A673 (cell line): ENCODE results near the gene ZNF212. TPM values are rescaled to one million over a fixed set of nuclear protein-coding genes. Genes with fewer than 3 reads are reported as not detected.

Experiments used
- BruUV-seq: library from RNA; stranded (reverse); fragments of 400-500 nt; replicated peaks from 2 replicates; lab custom pipeline; 2021; lab: Mats Ljungman, UMichigan
- CTCF ChIA-PET: fragments of 300-600 bp; sonication (Branson Sonifier 250); formaldehyde crosslinking; loops from one replicate; lab custom pipeline; 2022; ENCODE audit warnings: antibody characterized with exemption; lab: Charles Lee
- POLR2A ChIA-PET: fragments of 300-600 bp; sonication (Branson Sonifier 250); formaldehyde crosslinking; loops from one replicate; lab custom pipeline; 2022; ENCODE audit warnings: antibody characterized with exemption; ENCODE audit not compliant: low non-redundant PET; lab: Charles Lee
- DNase-seq: peaks from one replicate; pipeline ENCODE4 v3.0.0-alpha.2; 2015; ENCODE audit warnings: low spot score
- H3K27ac ChIP-seq: fragments of 200-600 bp; sonication (generic); 2 replicates; pipeline ENCODE4 v1.5.1; 2016; ENCODE audit warnings: mixed run types, low read depth, mild to moderate bottlenecking, mixed read lengths, antibody characterized with exemption, low read length; ENCODE audit not compliant: poor library complexity, severe bottlenecking
- H3K27me3 ChIP-seq: fragments of 200-600 bp; sonication (generic); replicated peaks from 2 replicates; pipeline ENCODE4 v1.6.1; 2017; ENCODE audit warnings: mixed run types, low read depth, mild to moderate bottlenecking, mixed read lengths, antibody characterized with exemption, low read length; ENCODE audit not compliant: insufficient read depth, poor library complexity
- H3K36me3 ChIP-seq: fragments of 200-600 bp; sonication (generic); 2 replicates; pipeline ENCODE4 v1.6.1; 2016; ENCODE audit warnings: mixed run types, mild to moderate bottlenecking, mixed read lengths, antibody characterized with exemption, low read length; ENCODE audit not compliant: insufficient read depth, poor library complexity, severe bottlenecking
- H3K4me1 ChIP-seq: fragments of 200-600 bp; sonication (generic); 2 replicates; pipeline ENCODE4 v1.6.1; 2017; ENCODE audit warnings: mixed run types, mild to moderate bottlenecking, mixed read lengths, antibody characterized with exemption, low read length; ENCODE audit not compliant: insufficient read depth, poor library complexity, severe bottlenecking
- H3K4me3 ChIP-seq: fragments of 200-600 bp; sonication (generic); 2 replicates; pipeline ENCODE4 v1.5.1; 2016; ENCODE audit warnings: low read depth, mixed run types, mild to moderate bottlenecking, mixed read lengths, low read length; ENCODE audit not compliant: poor library complexity, severe bottlenecking
- H3K9me3 ChIP-seq: fragments of 200-600 bp; sonication (generic); 2 replicates; pipeline ENCODE4 v1.6.1; 2016; ENCODE audit warnings: mixed run types, low read depth, mild to moderate bottlenecking, mixed read lengths, antibody characterized with exemption, low read length; ENCODE audit not compliant: poor library complexity, severe bottlenecking
- EZH2 ChIP-seq: fragments of 200-600 bp; sonication (generic); IDR thresholded peaks from 2 replicates; pipeline ENCODE4 v1.6.1; 2017; ENCODE audit warnings: borderline replicate concordance, low read depth, mild to moderate bottlenecking, mixed read lengths, antibody characterized with exemption, low read length; ENCODE audit not compliant: poor library complexity, severe bottlenecking
- intact Hi-C: fragments of 100-400 bp; cut with micrococcal nuclease; formaldehyde crosslinking; loops from one replicate; pipeline ENCODE4 v1.10.0; 2022; ENCODE audit not compliant: unreplicated experiment
- total RNA-seq: library from RNA; stranded (reverse); gene quantifications from 2 replicates; pipeline ENCODE4 v1.2.3, GENCODE V29; 2021
- TF ChIP-seq, protein P1 (sequence below): fragments of 300-800, 200-600 bp; sonication (generic); conservative IDR thresholded peaks from 2 replicates; pipeline ENCODE4 v1.5.1; 2017; ENCODE audit warnings: low read depth, mild to moderate bottlenecking, antibody characterized with exemption, low read length, moderate library complexity, mixed read lengths

The ZNF212 gene
- total RNA-seq, 1 experiment from 2014 or later = 12.3 TPM

DNA sequence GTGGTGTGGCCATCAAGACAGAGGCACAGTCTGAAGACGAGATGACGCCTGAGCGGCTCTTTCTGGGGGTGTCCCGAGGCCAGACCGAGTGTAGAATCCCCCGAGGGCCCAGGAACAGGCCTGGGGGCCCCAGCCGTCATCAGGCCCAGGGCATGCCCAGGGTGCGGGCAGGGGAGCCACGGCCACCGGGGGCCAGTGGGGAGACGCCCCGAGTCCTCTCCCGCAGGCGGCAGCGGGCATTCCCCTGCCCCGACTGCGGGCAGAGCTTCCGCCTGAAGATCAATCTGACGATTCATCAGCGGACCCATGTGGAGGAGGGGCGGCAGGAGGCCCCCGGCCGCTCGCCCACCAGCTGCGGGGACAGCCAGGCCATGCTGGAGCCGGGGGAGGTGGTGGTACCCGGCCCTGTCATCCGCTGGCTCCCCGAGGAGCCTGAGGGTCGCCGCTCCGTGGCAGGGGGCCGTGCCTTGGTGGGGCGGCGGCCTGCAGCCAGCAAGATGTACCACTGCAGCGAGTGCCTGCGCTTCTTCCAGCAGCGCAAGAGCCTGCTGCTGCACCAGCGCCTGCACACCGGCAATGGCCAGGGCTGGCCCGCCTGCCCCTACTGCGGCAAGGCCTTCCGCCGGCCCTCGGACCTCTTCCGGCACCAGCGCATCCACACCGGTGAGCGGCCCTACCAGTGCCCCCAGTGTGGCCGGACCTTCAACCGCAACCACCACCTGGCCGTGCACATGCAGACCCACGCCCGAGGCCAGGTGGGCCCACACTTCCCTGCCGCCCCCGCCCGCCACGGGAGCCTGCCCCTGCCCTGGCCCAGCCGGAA lies 42.3 kb downstream of the ZNF212 start:
- Histone ChIP-seq H3K4me1 (peaks cover 14% of the 10 kb centered on the region), H3K27me3 (no peaks in the 10 kb centered on the region), H3K36me3 (peaks cover 6% of the 10 kb centered on the region), H3K4me3 (no peak overlapping the region), H3K9me3 (no peaks in the 10 kb centered on the region), H3K27ac (no peak overlapping the region)
- POLR2A ChIA-PET = no interaction called here
- no TSS peak for BruUV-seq
- TF ChIP-seq EZH2 = no peak
- TF ChIP-seq, protein P1, sequence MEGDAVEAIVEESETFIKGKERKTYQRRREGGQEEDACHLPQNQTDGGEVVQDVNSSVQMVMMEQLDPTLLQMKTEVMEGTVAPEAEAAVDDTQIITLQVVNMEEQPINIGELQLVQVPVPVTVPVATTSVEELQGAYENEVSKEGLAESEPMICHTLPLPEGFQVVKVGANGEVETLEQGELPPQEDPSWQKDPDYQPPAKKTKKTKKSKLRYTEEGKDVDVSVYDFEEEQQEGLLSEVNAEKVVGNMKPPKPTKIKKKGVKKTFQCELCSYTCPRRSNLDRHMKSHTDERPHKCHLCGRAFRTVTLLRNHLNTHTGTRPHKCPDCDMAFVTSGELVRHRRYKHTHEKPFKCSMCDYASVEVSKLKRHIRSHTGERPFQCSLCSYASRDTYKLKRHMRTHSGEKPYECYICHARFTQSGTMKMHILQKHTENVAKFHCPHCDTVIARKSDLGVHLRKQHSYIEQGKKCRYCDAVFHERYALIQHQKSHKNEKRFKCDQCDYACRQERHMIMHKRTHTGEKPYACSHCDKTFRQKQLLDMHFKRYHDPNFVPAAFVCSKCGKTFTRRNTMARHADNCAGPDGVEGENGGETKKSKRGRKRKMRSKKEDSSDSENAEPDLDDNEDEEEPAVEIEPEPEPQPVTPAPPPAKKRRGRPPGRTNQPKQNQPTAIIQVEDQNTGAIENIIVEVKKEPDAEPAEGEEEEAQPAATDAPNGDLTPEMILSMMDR = no peak
- DNase-seq = no peak
- intact Hi-C loops = no loop called here
- CTCF ChIA-PET = no interaction called here

DNA sequence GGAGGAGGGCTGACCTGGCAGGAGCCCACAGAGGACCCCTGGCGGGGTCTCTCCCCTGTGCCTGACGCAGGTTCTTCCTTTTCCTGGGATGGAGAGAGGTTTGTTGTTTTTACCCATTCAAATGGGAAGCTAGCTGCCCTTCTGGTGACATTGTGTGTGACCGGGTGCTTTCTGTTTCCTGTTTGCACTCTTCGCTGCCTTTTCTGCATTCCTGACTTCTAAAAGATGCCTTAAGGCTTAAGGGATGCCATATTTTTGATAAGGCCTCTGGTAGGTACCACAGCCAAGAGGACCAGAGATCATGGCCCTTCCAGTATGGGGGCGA lies 42.8 kb downstream of the ZNF212 start:
- Histone ChIP-seq H3K36me3 (peaks cover 6% of the 10 kb centered on the region), H3K9me3 (no peaks in the 10 kb centered on the region), H3K4me3 (no peak overlapping the region), H3K27ac (no peak overlapping the region), H3K27me3 (no peaks in the 10 kb centered on the region), H3K4me1 (peaks cover 14% of the 10 kb centered on the region)
- no peak for DNase-seq
- TF ChIP-seq EZH2 = no peak
- TF ChIP-seq, protein P1 = no peak
- POLR2A ChIA-PET = no interaction called here
- intact Hi-C loops = no loop called here
- CTCF ChIA-PET = no interaction called here
- BruUV-seq = no TSS peak

DNA sequence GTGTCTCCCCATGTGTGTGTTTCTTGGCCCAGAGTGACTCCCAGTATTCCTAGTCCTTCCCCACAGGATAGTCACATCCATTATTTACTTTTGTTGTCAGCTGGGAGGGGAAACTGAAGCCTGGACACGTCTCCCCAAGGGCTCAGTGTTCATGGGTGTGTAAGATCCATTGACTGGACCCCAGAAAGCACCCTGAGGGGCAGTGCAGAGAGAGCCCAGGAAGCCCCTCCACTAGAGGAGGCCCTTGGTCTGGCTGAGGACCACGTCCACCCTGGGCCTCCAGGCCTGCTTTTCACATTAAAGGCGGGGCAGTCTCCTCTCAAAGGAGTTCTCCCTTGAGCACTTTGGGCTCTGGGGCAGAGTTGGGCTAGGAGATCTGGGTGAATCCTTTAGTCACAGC lies 43.9 kb downstream of the ZNF212 start:
- BruUV-seq = no TSS peak
- Histone ChIP-seq H3K27ac (no peak overlapping the region), H3K4me3 (no peak overlapping the region), H3K4me1 (peaks cover 14% of the 10 kb centered on the region), H3K27me3 (no peaks in the 10 kb centered on the region), H3K9me3 (no peaks in the 10 kb centered on the region), H3K36me3 (no peaks in the 10 kb centered on the region)
- CTCF ChIA-PET = interaction anchor here (1.6 kb wide), 1 partner anchor 21 kb away, joined by 6 read pairs; the partner anchor contains the start of gene ZNF783
- TF ChIP-seq, protein P1 = no peak
- no peak for TF ChIP-seq EZH2
- POLR2A ChIA-PET = no interaction called here
- intact Hi-C loops = no loop called here
- DNase-seq = no peak
